ENCODE results near the gene DUSP16.

The DUSP16 gene

DNA sequence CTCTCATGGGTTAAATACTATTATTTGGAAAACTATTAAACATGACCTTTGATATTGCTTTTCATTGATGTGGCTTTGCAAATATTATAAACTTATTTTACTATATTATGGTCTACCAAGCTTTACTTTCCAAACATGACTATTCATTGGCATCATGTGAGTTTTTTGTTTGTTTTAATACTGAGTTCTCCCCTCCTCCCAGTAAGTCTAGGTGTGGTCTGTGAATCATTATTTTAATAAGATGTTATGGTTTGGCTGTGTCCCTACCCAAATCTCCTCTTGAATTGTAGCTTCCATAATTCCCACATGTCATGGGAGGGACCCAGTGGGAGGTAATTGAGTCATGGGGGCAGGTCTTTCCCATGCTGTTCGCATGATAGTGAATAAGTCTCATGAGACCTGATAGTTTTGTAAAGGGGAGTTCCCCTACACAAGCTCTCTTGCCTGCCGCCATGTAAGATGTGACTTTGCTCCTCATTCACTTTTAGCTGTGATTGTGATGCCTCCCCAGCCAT, 125.8 kb downstream of the DUSP16 start:
- no peak for DNase-seq

DNA sequence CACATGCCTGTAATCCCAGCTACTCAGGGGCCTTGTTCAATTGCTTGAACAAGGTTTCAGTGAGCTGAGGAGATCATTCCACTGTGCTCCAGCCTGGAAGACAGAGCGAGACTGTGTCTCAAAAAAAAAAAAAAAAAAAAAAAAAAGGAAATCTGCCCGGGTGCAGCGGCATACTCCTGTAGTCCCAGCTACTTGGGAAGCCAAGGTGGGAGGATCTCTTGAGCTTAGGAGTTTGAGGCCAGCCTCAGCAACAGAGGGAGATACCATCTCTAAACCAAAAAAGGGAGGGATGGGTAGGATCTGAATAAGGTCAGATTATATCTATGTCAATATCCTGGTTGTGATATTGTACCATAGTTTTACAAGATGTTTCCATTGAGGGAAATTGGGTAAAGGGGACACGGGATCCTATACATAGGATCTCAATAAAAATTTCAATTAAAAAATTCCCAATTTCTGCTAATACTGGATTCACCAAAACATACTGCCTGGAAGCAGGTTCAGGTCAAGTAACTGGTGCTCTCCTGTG, 129.4 kb downstream of the DUSP16 start:
- no peak for DNase-seq

DNA sequence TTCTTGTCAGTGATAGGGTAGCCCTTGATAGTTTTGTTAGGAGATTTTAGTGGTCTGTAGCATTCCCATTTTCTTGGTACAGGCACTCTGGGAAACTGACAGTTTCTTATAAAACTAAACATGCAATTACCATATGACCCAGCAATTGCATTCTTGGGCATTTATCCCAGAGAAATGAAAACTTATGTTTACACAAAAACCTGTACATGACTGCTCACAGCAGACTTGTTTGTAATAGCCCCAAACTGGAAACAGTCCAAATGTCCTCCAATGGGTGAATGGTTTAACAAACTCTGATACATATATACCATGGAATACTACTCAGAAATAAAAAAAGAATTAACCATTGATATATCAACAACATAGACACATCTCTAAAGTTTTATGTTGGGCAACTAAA, 130.3 kb downstream of the DUSP16 start:
- no peak for DNase-seq

DNA sequence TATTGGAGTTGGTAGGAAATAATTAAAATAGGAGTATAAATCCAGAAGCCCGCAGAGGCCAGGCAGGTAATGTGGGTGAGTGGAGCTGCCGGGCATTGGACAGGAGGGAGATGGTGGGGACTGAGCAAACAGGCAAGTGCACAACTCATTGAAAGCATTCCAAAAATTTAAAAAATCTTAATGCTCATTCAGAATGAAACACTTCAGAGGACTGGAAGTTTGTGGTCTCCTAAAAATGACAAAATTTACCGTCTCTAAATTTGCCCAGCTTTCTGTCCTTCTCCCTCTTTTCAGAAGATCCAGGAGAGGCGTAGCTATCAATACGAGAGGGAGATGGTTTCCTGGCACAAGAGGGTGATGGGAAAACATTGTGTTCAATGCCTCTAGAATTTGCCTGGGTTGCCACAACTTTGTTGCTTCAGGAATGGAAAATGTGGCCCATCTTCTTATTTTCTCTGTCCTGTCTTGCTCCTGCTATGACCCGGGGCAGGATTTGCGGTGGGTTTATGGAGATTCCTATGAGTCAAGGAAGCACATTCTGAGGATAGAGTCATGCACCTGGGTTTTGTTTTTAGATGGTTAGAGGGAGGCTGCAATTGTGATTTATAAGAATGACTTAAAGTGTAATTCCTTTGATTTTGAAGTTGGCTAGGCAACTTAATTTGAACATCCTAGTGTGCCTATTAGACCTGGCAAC, 133.6 kb downstream of the DUSP16 start:
- no peak for DNase-seq

DNA sequence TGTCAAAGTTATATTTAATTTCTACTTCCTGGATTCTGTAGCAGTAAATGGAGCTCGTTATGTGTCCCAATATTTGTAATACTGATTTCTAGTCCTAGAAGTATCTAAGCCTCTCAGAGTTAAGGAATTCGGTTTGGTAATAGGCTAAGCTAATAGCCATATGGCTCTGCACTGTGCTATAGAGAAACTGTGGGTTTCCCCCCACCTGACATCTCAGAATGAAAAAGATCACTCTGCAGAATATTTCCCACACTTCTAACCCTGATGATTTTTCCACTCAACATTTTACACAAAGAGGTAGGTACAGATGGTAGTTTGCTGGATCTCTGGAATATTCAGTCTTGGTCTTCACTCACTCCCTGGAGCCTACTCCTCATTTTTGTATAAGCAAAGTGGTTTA, 134.6 kb downstream of the DUSP16 start:
- no peak for DNase-seq

DNA sequence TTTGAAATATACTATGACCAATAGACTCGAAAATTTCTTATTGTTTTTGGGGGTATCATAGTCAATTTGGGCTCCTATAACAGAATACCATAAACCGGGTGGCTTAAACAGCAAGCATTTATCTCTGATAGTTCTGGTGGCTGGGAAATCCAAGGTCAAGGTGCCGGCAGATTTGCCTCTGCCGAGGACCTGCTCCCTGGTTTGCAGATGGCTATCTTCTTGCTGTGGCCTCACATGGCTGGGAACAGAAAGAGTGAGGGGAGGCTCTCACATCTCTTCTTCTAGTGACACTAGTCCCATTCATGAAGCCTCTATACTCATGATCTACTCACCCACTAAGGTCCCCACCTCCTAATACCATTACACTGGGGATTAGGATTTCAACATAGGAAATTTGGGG, 135.1 kb downstream of the DUSP16 start:
- DNase-seq, result no peak

DNA sequence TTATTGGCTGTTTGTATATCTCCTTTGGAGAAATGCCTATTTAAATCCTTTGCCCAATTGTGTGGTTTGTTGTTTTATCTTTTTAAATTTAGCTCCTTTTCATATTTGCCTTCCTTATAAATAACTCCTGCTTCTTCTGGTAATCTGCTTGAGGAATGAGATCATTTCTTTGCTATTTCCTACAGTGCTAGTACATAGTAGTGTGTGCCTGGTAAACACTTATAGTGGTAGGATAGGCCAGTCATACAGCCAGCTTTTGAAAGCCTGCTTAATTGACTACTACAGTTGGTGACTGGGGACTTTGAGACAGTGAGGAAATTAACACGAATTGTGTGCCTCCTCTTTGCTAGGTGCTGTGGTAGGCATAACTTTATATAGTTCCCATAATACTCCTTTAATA, 137.0 kb downstream of the DUSP16 start:
- no peak for DNase-seq

DNA sequence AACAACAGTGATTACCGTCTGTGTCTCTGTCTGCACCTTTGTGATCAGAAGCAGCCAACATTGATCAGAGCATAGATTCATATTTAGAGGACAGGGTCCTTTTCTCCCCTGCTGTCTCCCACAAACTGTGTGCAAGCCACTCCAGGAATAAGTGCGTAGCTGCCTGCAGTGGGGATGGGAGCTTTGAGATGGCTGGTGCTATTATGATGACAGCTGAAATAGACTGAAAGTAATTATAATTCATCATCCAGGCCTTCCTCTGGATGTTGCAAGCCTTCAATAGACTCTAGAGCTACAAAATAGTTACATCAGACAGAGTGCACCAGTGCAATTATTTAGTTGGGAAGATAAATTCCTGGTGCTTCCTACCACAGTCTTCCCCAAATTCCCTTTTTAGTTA, 137.7 kb downstream of the DUSP16 start:
- no peak for DNase-seq

All from femur (tissue), 1 donor.